ENCODE results near the gene MEF2B. TPM values are rescaled to one million over a fixed set of nuclear protein-coding genes. Genes with fewer than 3 reads are reported as not detected.
"Not testable (repeated sequence)": the region's sequence is repeated elsewhere in the genome, so short reads cannot be mapped to it uniquely, and the experiment has no call there.

Gene MEF2B
- total RNA-seq, 1 donor from 2014 or later: 1.4 TPM

DNA sequence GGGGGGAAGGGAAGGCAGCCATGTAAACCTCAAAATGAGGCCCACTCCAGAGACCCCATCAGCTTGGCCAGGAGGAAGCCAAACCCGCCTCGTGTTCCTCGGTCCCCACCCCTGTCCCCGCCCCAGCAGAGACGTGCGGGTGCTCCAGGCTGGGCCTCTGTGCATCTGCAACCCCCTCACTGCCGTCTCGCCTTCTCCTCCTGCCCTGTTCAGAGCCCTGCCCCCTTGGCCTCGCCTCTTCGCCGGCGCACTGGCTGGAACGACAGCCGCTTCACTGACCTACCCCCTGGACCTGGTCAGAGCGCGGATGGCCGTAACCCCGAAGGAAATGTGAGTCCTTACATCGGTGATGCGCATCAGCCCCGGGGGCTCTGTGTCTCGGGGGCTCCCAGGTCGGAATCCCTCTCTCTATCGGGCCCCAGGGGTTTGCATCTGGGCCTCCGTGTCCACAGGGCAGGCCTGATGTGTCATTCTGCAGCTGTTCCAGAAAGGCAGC lies 64.0 kb downstream of the MEF2B start:
- H3K27ac ChIP-seq: no peak overlapping the region
- DNase-seq (no peak), ATAC-seq (no peak)
- TF ChIP-seq, protein P1, sequence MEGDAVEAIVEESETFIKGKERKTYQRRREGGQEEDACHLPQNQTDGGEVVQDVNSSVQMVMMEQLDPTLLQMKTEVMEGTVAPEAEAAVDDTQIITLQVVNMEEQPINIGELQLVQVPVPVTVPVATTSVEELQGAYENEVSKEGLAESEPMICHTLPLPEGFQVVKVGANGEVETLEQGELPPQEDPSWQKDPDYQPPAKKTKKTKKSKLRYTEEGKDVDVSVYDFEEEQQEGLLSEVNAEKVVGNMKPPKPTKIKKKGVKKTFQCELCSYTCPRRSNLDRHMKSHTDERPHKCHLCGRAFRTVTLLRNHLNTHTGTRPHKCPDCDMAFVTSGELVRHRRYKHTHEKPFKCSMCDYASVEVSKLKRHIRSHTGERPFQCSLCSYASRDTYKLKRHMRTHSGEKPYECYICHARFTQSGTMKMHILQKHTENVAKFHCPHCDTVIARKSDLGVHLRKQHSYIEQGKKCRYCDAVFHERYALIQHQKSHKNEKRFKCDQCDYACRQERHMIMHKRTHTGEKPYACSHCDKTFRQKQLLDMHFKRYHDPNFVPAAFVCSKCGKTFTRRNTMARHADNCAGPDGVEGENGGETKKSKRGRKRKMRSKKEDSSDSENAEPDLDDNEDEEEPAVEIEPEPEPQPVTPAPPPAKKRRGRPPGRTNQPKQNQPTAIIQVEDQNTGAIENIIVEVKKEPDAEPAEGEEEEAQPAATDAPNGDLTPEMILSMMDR (IDR thresholded peaks at IDR 0.05): no peak
- H3K27me3 ChIP-seq: no peaks in the 10 kb centered on the region
- H3K36me3 ChIP-seq: no peaks in the 10 kb centered on the region
- intact Hi-C loops (cut with DNase I): no loop called here
- no peaks in the 10 kb centered on the region for H3K9me3 ChIP-seq
- H3K4me1 ChIP-seq: no peaks in the 10 kb centered on the region
- H3K4me3 ChIP-seq: peak overlapping the region; percentile 19

DNA sequence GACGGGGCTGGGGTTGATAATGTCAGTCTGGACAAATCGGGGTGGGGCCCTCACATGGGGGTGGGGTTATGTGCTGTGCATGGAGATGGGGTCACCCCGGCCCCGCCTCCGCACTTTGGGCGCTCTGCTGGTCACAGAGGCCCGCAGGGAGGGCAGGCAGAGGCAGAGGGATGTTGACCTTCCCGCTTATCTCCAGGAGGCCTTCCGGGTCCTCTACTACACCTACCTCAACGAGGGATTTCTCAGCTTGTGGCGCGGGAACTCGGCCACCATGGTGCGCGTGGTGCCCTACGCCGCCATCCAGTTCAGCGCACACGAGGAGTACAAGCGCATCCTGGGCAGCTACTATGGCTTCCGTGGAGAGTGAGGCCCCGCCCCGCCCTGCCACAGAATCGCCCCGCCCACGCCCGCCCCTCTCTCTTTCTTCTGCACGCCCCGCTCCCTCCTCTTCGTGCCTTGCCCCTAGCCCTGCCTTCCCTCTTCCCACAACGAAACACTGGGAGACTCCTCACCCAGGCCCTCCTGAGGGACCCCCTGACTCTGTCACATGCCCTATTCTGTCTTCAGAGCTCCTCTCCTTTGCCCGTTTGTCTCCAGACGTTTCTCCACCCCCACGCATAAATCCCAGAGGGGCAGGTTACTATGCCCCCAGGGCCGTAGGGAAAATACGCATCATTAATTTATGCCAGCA lies 64.6 kb downstream of the MEF2B start:
- intact Hi-C loops (cut with DNase I): no loop called here
- Histone ChIP-seq H3K27me3 (no peaks in the 10 kb centered on the region), H3K36me3 (no peaks in the 10 kb centered on the region), H3K4me1 (no peaks in the 10 kb centered on the region), H3K4me3 (peak overlapping the region; percentile 19), H3K9me3 (no peaks in the 10 kb centered on the region), H3K27ac (no peak overlapping the region)
- peak; percentile 45 for ATAC-seq
- TF ChIP-seq, protein P1 (IDR thresholded peaks at IDR 0.05): no peak
- no peak for DNase-seq

DNA sequence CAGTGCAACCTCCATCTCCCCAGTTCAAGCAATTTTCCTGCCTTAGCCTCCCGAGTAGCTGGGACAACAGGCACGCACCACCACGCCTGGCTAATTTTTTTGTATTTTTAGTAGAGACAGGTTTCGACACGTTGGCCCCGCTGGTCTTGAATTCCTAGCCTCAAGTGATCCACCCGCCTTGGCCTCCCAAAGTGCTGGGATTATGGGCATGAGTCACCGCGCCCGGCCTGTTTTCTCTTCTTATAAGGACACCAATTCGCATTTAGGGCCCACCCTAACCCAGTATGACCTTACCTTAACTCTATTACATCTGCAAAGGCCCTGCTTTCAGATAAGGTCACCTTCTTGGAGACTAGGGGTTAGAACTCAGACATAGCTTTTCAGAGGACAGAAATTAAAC lies 66.9 kb downstream of the MEF2B start:
- intact Hi-C loops (cut with DNase I): no loop called here
- H3K36me3 ChIP-seq: no peaks in the 10 kb centered on the region
- H3K4me3 ChIP-seq: no peak overlapping the region
- no peak for ATAC-seq
- TF ChIP-seq, protein P1 (IDR thresholded peaks at IDR 0.05): no peak
- H3K4me1 ChIP-seq: no peaks in the 10 kb centered on the region
- DNase-seq: no peak
- H3K9me3 ChIP-seq: no peaks in the 10 kb centered on the region
- H3K27me3 ChIP-seq: no peaks in the 10 kb centered on the region
- no peak overlapping the region for H3K27ac ChIP-seq

DNA sequence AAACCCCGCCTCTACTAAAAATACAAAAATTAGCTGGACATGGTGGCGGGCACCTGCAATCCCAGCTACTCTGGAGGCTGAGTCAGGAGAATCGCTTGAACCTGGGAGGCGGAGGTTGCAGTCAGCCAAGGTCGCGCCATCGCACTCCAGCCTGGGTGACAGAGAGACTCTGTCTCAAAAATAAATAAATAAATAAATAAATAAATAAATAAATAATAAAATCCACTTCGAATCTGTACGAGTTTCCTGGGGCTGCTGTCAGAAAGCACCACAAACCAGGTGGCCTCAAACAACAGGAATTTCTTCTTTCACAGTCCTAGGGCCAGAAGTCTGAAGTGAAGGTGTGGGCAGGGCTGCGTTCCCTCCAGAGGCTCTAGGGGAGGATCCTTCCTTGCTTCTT lies 67.5 kb downstream of the MEF2B start:
- intact Hi-C loops (cut with DNase I); H3K27me3 ChIP-seq; DNase-seq; H3K4me3 ChIP-seq; H3K9me3 ChIP-seq; H3K36me3 ChIP-seq; H3K27ac ChIP-seq; H3K4me1 ChIP-seq; ATAC-seq: not testable (repeated sequence)

DNA sequence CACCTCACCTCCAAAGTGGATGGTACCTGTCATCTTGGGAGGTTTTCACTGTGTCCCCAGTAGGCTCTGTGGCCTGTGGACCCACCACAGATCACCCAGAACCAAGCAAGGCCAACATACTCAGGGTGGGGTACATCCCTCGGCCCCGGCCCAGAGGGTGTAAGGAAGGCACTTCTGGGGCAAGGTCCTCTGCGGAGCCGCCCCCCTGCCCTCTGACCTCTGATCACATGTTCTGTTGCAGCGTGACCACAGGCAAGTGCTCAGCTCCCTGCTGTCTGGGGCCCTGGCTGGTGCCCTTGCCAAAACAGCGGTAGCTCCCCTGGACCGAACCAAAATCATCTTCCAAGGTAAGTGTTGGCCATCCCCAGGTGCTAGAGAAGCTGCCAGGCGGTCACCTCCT lies 68.5 kb downstream of the MEF2B start:
- ATAC-seq (no peak), DNase-seq (no peak)
- H3K36me3 ChIP-seq: no peaks in the 10 kb centered on the region
- H3K27ac ChIP-seq: no peak overlapping the region
- intact Hi-C loops (cut with DNase I): no loop called here
- no peak overlapping the region for H3K4me3 ChIP-seq
- no peaks in the 10 kb centered on the region for H3K27me3 ChIP-seq
- TF ChIP-seq, protein P1 (IDR thresholded peaks at IDR 0.05): no peak
- no peaks in the 10 kb centered on the region for H3K9me3 ChIP-seq
- H3K4me1 ChIP-seq: no peaks in the 10 kb centered on the region

DNA sequence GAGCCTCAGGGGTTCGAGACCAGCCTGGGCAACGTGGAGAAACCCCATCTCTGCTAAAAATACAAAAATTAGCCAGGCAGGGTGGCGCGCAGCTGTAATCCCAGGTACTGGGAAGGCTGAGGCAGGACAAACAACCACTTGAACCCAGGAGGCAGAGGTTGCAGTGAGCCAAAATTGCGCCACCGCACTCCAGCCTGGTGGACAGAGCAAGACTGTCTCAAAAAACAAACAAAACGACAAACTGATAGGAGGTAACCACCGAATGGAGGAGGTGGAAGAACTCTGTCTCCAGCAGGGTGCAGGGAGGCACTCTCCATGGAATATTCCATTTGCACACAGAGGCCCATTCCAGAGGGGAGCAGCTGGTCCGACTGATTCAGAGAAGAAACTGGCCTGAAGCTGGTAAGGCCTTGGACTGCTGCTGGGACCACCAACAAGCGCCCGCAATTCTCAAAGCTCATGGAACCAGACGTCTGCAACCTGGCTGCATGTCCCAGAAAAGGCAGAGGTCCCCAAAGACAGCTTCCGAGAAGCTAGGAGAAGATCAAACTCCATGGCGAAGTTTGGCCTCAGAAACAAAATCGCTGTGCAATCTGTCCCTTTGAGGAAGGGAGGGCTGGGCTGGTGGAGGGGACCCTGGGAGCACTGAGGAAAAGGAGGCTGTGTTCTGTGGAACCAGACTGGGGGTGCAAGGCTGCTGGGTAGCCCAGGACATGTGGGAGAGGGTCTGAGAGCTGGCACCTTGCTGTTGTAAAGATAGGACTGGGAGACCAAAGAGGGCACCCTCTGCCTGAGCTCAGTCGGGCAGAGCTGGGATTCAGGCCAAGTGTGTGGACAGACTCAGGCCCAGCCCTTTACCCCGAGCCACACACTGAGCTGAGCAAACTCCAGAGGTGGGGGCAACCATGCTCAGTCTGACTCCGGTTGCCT lies 71.1 kb downstream of the MEF2B start:
- DNase-seq (peak; percentile 71), ATAC-seq (peak; percentile 58)
- Histone ChIP-seq H3K27ac (no peak overlapping the region), H3K4me3 (no peak overlapping the region), H3K4me1 (no peaks in the 10 kb centered on the region), H3K9me3 (no peaks in the 10 kb centered on the region), H3K36me3 (no peaks in the 10 kb centered on the region), H3K27me3 (no peaks in the 10 kb centered on the region)
- intact Hi-C loops (cut with DNase I): no loop called here
- TF ChIP-seq, protein P1 (IDR thresholded peaks at IDR 0.05): no peak

Data from upper lobe of right lung (tissue), 1 donor.